GM12872 (cell line): Measurements from ENCODE around the gene ANKS1A.

Source experiments
- TF ChIP-seq, protein P1 (sequence below): IDR thresholded peaks from 3 replicates; pipeline ENCODE4 v1.5.1; 2011; ENCODE audit warnings: low read depth, mild to moderate bottlenecking, low read length, moderate library complexity; ENCODE audit not compliant: insufficient read depth

Gene ANKS1A

DNA sequence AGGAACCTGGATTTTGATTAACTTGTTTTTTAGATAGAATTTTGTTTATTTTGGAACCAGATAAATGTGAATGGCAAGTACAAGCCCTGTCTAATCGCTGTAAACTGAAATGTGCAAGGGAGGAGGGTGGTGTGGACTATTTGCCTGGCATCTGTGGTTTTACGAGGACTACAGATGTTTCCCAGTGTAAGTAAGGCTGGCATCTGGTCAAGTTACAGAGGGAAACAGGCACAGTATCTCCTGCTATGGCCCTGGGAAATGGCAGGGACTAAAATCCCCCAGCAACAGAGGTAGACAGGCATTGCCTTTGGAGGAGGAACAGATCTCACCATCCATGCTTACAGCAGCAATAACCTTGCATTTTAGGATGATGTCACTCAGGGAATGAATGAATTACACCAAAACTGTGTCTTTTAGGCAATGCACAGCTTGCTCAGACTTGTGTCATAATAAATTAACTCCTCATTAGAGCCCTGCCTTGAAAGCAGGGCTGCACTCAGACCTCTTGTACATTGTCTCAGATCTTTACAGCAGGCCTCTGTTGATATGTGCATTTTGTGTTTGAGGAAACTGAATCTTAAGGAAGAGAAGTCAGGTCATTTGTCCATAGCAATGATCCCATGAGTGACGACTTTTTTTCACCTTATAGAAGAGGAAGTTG is 155.8 kb downstream of the ANKS1A start:
- TF ChIP-seq, protein P1, sequence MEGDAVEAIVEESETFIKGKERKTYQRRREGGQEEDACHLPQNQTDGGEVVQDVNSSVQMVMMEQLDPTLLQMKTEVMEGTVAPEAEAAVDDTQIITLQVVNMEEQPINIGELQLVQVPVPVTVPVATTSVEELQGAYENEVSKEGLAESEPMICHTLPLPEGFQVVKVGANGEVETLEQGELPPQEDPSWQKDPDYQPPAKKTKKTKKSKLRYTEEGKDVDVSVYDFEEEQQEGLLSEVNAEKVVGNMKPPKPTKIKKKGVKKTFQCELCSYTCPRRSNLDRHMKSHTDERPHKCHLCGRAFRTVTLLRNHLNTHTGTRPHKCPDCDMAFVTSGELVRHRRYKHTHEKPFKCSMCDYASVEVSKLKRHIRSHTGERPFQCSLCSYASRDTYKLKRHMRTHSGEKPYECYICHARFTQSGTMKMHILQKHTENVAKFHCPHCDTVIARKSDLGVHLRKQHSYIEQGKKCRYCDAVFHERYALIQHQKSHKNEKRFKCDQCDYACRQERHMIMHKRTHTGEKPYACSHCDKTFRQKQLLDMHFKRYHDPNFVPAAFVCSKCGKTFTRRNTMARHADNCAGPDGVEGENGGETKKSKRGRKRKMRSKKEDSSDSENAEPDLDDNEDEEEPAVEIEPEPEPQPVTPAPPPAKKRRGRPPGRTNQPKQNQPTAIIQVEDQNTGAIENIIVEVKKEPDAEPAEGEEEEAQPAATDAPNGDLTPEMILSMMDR = no peak

DNA sequence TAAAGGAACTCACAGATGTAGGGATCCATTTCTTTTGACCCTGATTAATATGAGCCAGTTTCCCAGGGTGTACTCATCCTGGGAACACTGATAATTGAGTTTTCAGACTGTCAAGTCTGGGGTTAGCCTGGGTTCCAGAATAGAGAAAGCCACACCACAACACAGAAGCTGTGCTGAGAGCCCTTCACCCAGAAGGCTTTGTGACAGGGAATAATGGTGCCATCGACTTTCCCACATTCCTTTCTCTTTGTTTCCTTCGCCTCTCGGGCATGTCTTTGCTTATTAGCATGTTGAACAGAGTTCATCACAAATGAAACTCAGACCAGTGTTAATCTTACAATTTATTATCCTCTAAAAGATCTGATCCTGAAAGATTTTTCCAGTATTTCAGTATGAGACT is 157.0 kb downstream of the ANKS1A start:
- TF ChIP-seq, protein P1 = no peak

DNA sequence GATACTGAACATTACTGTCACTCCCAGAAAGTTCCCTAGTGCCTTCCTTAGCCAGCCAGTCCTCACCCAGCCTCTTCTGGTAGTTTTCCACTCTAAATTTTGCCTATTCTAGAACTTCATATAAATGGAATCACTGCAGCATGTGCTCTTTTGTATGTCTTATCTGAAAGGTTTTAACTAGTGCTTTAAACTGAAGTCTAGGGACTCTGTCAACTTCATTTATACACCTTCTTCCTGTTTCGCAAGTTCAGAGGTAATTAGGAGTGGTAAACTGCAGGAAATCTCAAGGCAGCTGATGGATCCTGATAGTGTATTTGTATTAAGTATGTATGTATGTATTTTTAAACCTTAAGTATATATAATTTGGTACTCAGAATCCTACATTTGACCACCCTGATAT is 157.8 kb downstream of the ANKS1A start:
- TF ChIP-seq, protein P1 = no peak

DNA sequence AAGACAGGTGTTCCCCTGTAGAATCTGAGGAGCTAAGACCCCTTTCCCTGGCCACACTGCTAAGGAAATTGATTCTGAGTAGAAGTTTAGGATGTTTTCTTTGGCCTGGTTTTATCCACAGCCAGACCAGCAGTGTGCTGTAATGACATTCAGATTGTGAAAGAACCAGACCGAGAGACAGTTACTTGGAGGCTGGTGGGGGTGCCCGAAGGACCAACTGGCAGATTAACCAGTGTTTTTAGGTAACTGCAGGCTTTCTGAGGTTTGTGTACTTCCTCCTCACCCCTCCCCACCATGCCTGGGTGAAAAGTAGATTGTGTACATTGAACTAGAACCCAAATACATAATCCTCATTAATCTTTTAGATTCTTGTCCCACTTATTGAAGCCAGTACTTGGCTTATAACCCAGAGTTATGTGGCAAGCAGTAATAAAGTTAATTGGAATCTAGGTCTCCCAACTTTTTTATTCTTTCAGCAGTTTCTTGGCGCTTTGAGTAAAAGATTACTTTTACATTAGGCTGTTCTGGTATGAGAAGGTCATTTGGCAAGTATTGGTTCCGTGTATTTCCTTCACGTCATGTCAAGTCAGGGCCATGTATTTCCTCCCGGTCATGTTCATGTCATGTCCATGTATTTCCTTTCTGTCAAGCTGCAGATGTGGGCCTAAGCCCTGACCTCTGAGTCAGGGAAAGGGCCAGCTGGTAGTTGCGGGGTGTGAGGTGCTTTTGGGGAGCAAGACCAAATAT is 158.4 kb downstream of the ANKS1A start:
- TF ChIP-seq, protein P1 = no peak

DNA sequence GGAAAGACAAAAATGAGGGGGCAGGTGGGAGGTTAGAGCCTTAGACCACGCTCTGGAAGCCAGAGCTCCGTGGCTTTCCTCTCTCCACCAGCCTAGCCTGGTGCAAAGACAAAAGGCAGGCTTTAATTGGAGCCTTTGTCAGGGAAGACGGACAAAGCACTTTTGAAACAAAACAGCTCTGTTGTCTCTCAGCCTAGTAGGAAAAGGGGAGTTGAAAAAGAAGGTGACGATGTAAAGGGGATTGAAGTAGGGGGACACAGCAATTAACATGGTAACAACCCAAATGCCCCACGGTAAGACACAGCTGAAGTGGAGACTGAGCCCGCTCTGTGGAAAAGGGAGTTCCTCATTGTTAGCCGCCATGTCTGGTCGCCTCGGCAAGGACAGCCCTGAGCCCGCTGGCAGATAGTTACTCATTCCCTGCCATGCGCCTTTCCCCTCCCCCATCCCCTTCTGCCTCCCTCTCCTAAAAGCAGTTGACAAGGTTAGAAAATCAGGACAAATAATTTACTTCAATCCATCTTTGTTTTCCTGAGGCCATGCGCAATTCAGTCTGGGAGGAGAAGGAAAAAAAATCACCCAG is 159.1 kb downstream of the ANKS1A start:
- TF ChIP-seq, protein P1 = no peak

DNA sequence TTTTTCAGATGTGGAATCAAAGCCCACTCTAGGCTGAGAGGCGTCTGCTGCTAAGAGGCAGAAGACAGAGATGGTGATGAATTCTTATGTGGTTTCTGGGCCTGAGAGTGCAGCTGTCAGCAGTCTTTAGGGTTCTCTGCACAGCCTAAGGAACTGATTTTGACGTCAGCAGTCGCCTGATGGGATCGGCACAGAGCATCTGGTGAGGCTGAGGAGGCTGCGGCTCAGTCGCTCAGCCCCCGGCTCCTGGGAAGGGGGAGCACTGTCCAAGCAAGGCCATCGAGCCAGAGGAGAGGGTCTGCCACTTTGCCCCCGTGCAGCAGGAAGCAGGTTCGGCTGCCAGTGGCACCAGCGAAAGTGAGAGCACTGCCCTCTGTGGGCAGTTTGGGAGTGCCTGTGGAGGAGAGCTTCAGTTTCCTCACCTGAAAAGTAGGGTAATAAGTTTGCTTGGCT is 159.6 kb downstream of the ANKS1A start:
- TF ChIP-seq, protein P1 = peak; percentile 42; the same call in 2 of the 3 replicates

DNA sequence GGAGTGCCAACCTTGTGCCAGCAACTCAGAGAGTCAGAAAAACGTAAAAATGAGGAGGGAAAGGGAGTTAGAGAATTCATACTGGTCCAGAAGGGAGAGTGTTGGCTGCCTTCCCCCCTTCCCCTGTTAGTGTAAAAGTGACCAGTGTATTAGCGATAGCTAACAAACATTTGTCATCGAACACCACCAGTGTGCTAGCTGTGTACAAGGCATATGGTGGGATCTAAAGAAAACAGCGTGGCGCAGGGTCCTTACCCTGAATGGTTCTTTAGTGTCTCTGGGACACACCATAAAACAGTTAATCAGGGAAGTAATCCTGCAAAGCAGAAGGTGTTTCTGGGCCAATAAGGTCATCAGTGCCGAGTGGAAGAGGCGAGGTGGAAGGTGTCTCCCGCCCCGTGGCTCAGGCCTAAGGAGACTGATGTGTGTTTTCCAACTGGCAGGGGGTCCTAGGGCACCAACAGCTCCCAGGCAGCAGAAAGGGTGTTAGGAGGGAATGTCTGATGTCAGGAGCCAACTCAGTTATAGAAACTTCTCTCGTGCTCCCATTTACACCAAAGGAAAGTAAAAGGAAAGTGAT is 160.2 kb downstream of the ANKS1A start:
- TF ChIP-seq, protein P1 = no peak
